Psoas muscle (tissue), 8 donors: ENCODE data around the gene ICAM4. TPM values are rescaled to one million over a fixed set of nuclear protein-coding genes. Genes with fewer than 3 reads are reported as not detected.
A peak's percentile ranks its signal among the peaks of the same experiment; 100 is the strongest.

ENCODE experiments used
- ATAC-seq, 4 donors: fragments of 200-7000 bp; cut with Tn5 transposase; one replicate each; pipeline ENCODE4 v1.9.1; 2020; ENCODE audit warnings: moderate library complexity in 3 of 4, mild to moderate bottlenecking in 2 of 4
- DNase-seq, 2 donors: peaks; one replicate each; pipeline ENCODE4 v3.0.0-alpha.2; 2020
- H3K27ac ChIP-seq: fragments of 200-600 bp; one replicate; pipeline ENCODE4 v1.8.0; 2022
- H3K27me3 ChIP-seq, 3 donors: fragments of 200-600 bp in 1 of 3; one replicate each; pipeline versions ENCODE4 v1.6.1 to v1.8.0; 2013 to 2022; ENCODE audit warnings: low read length in 2 of 3, mild to moderate bottlenecking in 2 of 3, moderate library complexity in 1 of 3; ENCODE audit not compliant: insufficient read depth in 3 of 3
- H3K36me3 ChIP-seq, 2 donors: fragments of 200-600 bp in 1 of 2; one replicate each; pipeline versions ENCODE4 v1.6.1 to v1.8.0; 2013 to 2022; ENCODE audit warnings: low read depth in 1 of 2, mild to moderate bottlenecking in 1 of 2, moderate library complexity in 1 of 2; ENCODE audit not compliant: insufficient read depth in 1 of 2
- H3K4me1 ChIP-seq: fragments of 200-600 bp; one replicate; pipeline ENCODE4 v1.8.0; 2022
- H3K4me3 ChIP-seq: fragments of 200-600 bp; one replicate; pipeline ENCODE4 v1.8.0; 2022; ENCODE audit warnings: mild to moderate bottlenecking
- H3K9me3 ChIP-seq: fragments of 200-600 bp; one replicate; pipeline ENCODE4 v1.8.0; 2022
- WGBS, 3 donors: extraction: QIAGEN DNeasy Blood & Tissue Kit; methylation state at CpG; one replicate each; pipeline versions ENCODE4 v1.1.6 to v1.1.7; 2013; 5-methylcytosine and 5-hydroxymethylcytosine counted together
- intact Hi-C, 2 donors: fragments of 100-400 bp; cut with DNase I; formaldehyde crosslinking; loops; one replicate each; pipeline versions ENCODE4 v1.11.0 to v1.14.2; 2022
- polyA plus RNA-seq, 3 donors: library from polyadenylated mRNA; stranded (reverse); fragments of 200-250 nt; gene quantifications; one replicate each; pipeline ENCODE4 v1.2.3, GENCODE V29; 2013
- total RNA-seq, 4 donors: library from RNA; stranded (reverse); fragmentation: NEBNext Ultra II Directional in 2 of 4; extraction: Animal tissue kit (Norgen Biotek cat#: 25700) in 2 of 4; gene quantifications; one replicate each; pipeline versions ENCODE4 v1.2.1 to v1.2.4, GENCODE V29; 2021 to 2023
- TF ChIP-seq, protein P1 (sequence below): fragments of 200-600 bp; IDR thresholded peaks from one replicate; pipeline ENCODE4 v1.8.0; 2022; ENCODE audit warnings: antibody characterized with exemption
- donor health status: healthy with polysubstance abuse.
- donor health status: DM: no; HTN: no; CAD: no; lungs with moderate emphysema.
- donor health status: Bipolar disorder and iron deficiency.
- donor health status: healthy.
- donor health status: DM: yes; HTN: yes; CAD: no.
- donor health status: DM: no; HTN: no; CAD: no.
- donor health status: DM: no; HTN: no; CAD: no.
- donor health status: DM: yes; HTN: yes; CAD: no.

Gene ICAM4
- total and polyA plus RNA-seq, 7 donors = 0.04 to 0.47 (median 0.18) TPM; not detected in 4

DNA sequence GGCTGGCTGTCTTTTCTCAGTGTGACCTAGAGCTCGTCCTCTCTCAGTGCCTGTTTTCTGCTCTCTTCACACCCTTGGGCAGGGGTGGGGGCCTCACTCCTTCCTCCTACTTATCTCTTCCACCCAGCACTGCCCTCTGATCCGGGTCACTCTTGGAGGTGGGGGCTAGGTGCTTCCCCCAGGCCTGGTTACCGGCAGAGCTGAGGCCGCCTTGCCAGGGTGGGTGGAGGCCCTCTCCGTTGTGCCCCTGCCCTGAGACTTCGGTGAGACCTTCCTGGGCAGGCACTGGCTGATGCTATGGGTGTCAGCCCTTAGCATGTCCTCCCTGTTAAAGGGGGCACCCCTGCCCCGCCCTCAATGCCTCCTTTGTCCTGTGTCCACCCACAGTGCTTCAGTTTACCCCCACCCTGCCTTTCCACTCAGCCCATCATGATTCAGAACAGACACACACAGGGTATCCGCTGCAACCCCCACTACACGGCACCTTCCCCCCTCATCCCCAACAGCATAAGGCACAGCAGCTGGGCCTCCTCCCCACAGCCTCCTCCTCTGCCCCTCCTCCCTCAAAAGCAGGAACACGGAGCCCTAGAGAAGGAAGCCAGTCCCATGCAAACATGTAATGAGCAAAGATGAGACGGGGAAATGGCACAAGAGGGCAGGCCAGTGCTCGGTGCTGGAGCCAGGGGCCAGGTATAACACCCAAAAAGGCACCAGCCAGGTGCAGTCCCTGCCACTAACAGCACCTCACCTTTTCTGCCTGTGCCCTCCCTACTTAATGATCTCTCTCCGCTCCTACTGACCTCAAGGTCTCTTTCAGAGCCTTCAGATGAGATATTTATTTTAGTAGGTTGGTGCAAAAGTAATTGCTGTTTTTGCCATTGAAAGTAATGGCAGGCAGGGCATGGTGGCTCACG, 13.0 kb downstream of the ICAM4 start:
- Histone ChIP-seq H3K27me3 (peaks cover 0 to 33% (median 13%) of the 10 kb centered on the region in 3 donors), H3K4me3 (no peak overlapping the region), H3K4me1 (no peaks in the 10 kb centered on the region), H3K27ac (no peak overlapping the region), H3K9me3 (no peaks in the 10 kb centered on the region), H3K36me3 (peaks cover 0 to 4% of the 10 kb centered on the region in 2 donors)
- no peak for DNase-seq
- 39 to 49% (median 46%) methylated on average over 14 of the region's 14 CpGs for WGBS, 3 donors
- TF ChIP-seq, protein P1, sequence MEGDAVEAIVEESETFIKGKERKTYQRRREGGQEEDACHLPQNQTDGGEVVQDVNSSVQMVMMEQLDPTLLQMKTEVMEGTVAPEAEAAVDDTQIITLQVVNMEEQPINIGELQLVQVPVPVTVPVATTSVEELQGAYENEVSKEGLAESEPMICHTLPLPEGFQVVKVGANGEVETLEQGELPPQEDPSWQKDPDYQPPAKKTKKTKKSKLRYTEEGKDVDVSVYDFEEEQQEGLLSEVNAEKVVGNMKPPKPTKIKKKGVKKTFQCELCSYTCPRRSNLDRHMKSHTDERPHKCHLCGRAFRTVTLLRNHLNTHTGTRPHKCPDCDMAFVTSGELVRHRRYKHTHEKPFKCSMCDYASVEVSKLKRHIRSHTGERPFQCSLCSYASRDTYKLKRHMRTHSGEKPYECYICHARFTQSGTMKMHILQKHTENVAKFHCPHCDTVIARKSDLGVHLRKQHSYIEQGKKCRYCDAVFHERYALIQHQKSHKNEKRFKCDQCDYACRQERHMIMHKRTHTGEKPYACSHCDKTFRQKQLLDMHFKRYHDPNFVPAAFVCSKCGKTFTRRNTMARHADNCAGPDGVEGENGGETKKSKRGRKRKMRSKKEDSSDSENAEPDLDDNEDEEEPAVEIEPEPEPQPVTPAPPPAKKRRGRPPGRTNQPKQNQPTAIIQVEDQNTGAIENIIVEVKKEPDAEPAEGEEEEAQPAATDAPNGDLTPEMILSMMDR = no peak
- intact Hi-C loops = no loop called here
- ATAC-seq = no peak

DNA sequence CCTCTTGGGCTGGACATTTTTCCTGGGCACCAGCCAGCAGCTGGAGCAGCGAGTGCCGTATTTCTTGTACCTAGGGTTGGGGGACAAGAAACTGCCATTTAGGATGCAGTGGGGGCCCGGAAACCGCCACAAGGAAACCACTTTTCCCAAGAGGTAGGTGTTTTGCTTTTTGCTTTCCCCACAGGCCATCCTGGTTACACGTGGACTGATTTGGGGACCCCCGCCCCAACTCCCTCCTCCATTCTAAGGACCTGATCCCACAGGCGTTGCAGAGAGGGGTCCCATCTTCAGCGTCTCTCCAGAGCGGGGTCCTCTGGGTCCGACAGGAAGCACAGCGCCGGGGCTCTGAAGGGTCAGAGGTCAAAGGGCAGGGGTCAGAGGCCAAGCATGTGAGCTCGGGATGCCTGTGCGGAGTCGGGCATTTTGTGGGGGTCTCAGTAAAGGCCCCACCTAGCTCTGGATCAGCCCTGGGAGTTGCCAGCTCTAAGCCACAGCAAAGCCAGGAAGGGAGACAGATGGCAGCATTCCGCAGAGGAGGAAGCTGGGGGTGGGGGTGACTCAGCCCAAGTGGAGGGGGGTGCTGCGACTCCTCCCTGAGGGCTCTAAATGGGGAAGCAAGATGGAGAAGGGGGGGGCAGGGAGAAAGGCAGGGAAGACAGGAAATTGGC, 18.5 kb downstream of the ICAM4 start:
- Histone ChIP-seq H3K4me3 (no peak overlapping the region), H3K36me3 (peaks cover 0 to 13% of the 10 kb centered on the region in 2 donors), H3K27ac (no peak overlapping the region), H3K27me3 (peaks cover 0 to 4% (median 0%) of the 10 kb centered on the region in 3 donors), H3K9me3 (no peaks in the 10 kb centered on the region), H3K4me1 (no peaks in the 10 kb centered on the region)
- 76 to 79% (median 77%) methylated on average over 17 of the region's 17 CpGs for WGBS, 3 donors
- peak in 1 of 2 donors; percentile 32 for DNase-seq
- intact Hi-C loops = no loop called here
- TF ChIP-seq, protein P1 = no peak
- peak in 1 of 4 donors; percentile 22 for ATAC-seq

DNA sequence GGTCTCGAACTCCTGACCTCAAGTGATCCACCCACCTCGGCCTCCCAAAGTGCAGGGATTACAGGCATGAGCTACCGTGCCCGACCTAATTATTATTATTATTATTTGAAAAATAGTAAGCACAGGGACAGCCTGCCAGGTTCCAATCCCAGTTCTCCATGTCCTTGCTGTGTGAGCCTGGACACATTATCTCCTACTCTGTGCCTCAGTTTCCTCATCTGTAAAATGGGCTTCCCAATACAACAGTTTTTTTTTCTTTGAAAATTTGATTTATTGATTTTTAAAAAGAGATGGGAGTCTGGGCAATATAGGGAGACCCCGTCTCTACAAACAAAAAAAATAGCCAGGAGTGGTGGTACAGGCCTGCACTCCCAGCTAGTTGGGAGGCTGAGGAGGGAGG, 19.6 kb downstream of the ICAM4 start:
- Histone ChIP-seq H3K27me3 (no peaks in the 10 kb centered on the region), H3K4me3 (no peak overlapping the region), H3K4me1 (no peaks in the 10 kb centered on the region), H3K36me3 (peaks cover 0 to 19% of the 10 kb centered on the region in 2 donors), H3K9me3 (no peaks in the 10 kb centered on the region), H3K27ac (no peak overlapping the region)
- ATAC-seq = no peak
- TF ChIP-seq, protein P1 = no peak
- 86 to 93% (median 89%) methylated on average over 5 of the region's 5 CpGs for WGBS, 3 donors
- intact Hi-C loops = no loop called here
- no peak for DNase-seq

DNA sequence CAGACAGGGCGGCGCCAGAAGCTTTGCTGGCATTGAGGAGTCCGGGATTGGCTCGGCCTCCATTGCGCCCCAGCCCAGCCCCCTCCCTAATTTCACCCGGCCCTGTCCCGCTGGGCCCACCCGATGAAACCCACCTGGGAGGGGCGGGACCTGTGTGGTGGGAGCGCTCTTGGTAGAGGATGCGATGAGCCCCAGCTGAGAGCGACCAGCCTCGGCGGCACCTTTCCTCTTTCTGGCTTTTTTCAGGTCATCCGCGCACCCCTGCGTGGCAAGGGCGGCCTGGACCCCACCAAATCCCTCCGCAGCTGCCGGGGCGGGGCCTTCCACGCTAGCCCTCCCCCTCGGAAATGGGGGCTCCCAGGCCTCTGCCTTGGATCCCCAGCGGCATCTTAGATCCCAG, 22.7 kb downstream of the ICAM4 start, which contains the start of gene ZGLP1:
Gene ZGLP1 (minus strand): TSS at position 393 of the 400 bp plus-strand sequence.
- WGBS, 3 donors = 83 to 93% (median 90%) methylated on average over 19 to 24 of the region's 24 CpGs
- intact Hi-C loops = no loop called here
- no peak within 1 kb of the TSS for H3K4me3 ChIP-seq
- TF ChIP-seq, protein P1 = no peak
- H3K27me3 ChIP-seq = no peaks in the 10 kb centered on the region
- H3K4me1 ChIP-seq = no peaks in the 10 kb centered on the region
- H3K9me3 ChIP-seq = no peaks in the 10 kb centered on the region
- peaks cover 0 to 25% of the 10 kb centered on the region in 2 donors for H3K36me3 ChIP-seq
- ATAC-seq (no peak), DNase-seq (no peak)
- H3K27ac ChIP-seq = no peak within 1 kb of the TSS
